HUES6 (cell line): Measurements from ENCODE around the gene TATDN3.

Source experiments
- H3K27ac ChIP-seq: 2 replicates; pipeline ENCODE4 v1.7.0; 2013; ENCODE audit warnings: low read depth, mild to moderate bottlenecking, low read length, inconsistent platforms
- H3K27me3 ChIP-seq: 2 replicates; pipeline ENCODE4 v1.6.1; 2013; ENCODE audit warnings: low read length; ENCODE audit not compliant: control insufficient read depth, insufficient read depth
- H3K36me3 ChIP-seq: 2 replicates; pipeline ENCODE4 v1.6.1; 2013; ENCODE audit warnings: low read length; ENCODE audit not compliant: control insufficient read depth, insufficient read depth
- H3K4me1 ChIP-seq: 2 replicates; pipeline ENCODE4 v1.6.1; 2013; ENCODE audit warnings: low read length; ENCODE audit not compliant: control insufficient read depth, insufficient read depth
- H3K4me3 ChIP-seq: 2 replicates; pipeline ENCODE4 v1.5.1; 2013; ENCODE audit warnings: low read depth, low read length
- H3K9ac ChIP-seq: one replicate; pipeline ENCODE4 v1.6.1; 2013; ENCODE audit warnings: mild to moderate bottlenecking, low read length
- H3K9me3 ChIP-seq: 2 replicates; pipeline ENCODE4 v1.6.1; 2013; ENCODE audit warnings: low read depth, low read length; ENCODE audit not compliant: control insufficient read depth, insufficient read depth

TATDN3 gene, protein sequence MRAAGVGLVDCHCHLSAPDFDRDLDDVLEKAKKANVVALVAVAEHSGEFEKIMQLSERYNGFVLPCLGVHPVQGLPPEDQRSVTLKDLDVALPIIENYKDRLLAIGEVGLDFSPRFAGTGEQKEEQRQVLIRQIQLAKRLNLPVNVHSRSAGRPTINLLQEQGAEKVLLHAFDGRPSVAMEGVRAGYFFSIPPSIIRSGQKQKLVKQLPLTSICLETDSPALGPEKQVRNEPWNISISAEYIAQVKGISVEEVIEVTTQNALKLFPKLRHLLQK

GRCh38 chr1:212791676-212792395, at the start of gene TATDN3, which contains the start of gene NSL1:
Gene TATDN3, plus strand, starts transcription at chr1:212791894. Its CDS starts 28 bp downstream, at chr1:212791922.
Gene NSL1, minus strand, starts transcription at chr1:212791777. Its CDS starts 14 bp downstream, at chr1:212791763.
- Histone ChIP-seq H3K27ac (peak within 1 kb of the TSS; percentile 81), H3K27me3 (no peaks in the 10 kb centered on the region), H3K4me1 (0 out of 2 replicates have a peak, but pooled peaks cover 4% of the 10 kb centered on the region), H3K9me3 (no peaks in the 10 kb centered on the region), H3K4me3 (peak within 1 kb of the TSS; percentile 88), H3K36me3 (peaks cover 12% of the 10 kb centered on the region), H3K9ac (peak within 1 kb of the TSS; percentile 89)

DNA sequence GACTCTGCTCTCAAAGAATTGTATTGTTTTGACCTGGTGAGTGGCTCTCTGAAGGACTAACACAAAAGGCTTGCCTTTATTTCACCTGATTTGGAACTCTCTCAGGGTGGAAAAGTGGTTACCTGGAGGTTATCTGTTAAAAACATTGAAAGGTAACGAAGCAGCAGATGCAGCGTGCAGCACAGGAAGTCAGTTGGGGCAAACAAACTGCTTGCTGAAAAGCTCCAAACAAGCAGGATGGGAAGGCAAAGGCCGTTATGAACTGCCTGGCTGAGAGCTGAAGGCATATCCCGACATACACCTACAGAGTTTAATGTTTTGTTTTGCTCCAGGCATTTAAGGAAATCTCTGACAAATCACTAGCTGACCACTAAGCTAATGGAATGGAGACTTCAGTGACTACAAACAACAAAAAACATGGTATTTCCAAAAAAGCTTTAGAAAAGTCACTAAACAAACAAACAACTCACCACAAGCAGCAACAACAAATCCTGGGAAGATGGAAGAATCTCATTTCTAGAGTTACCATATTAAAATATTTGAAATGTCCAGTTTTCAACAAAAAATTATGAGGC, 47.7 kb upstream of the TATDN3 start:
- Histone ChIP-seq H3K27me3 (no peaks in the 10 kb centered on the region), H3K4me1 (peaks cover 5% of the 10 kb centered on the region), H3K9me3 (no peaks in the 10 kb centered on the region), H3K27ac (0 out of 2 replicates have a peak overlapping the region, but pooled peaks have one; percentile 10), H3K36me3 (peaks cover 16% of the 10 kb centered on the region), H3K9ac (no peak overlapping the region), H3K4me3 (no peak overlapping the region)

GRCh38 chr1:212745303-212745702, 46.4 kb upstream of the TATDN3 start:
- no peak overlapping the region for H3K9ac ChIP-seq
- H3K27me3 ChIP-seq, result no peaks in the 10 kb centered on the region

GRCh38 chr1:212746546-212746945, 45.1 kb upstream of the TATDN3 start:
- H3K27ac ChIP-seq, result no peak overlapping the region
- H3K4me1 ChIP-seq, result peaks cover 10% of the 10 kb centered on the region
- peaks cover 9% of the 10 kb centered on the region for H3K36me3 ChIP-seq
- H3K4me3 ChIP-seq, result no peak overlapping the region
- H3K9ac ChIP-seq, result no peak overlapping the region
- H3K27me3 ChIP-seq, result no peaks in the 10 kb centered on the region
- H3K9me3 ChIP-seq, result no peaks in the 10 kb centered on the region

More at GRCh38 chr1:212745303-212745702, 46.4 kb upstream of the TATDN3 start:
- Histone ChIP-seq H3K9me3 (no peaks in the 10 kb centered on the region), H3K4me1 (peaks cover 9% of the 10 kb centered on the region), H3K27ac (no peak overlapping the region), H3K4me3 (no peak overlapping the region), H3K36me3 (peaks cover 14% of the 10 kb centered on the region)

GRCh38 chr1:212749821-212750535, 41.7 kb upstream of the TATDN3 start:
- Histone ChIP-seq H3K4me3 (no peak overlapping the region), H3K27me3 (no peaks in the 10 kb centered on the region), H3K36me3 (peaks cover 3% of the 10 kb centered on the region; the same call in 1 of the 2 replicates), H3K4me1 (peaks cover 24% of the 10 kb centered on the region), H3K9ac (no peak overlapping the region), H3K9me3 (no peaks in the 10 kb centered on the region), H3K27ac (no peak overlapping the region)

- no peaks in the 10 kb centered on the region for H3K9me3 ChIP-seq
- H3K4me3 ChIP-seq, result no peak overlapping the region
- no peak overlapping the region for H3K9ac ChIP-seq
- peaks cover 24% of the 10 kb centered on the region for H3K4me1 ChIP-seq
- no peaks in the 10 kb centered on the region for H3K36me3 ChIP-seq
- H3K27me3 ChIP-seq, result no peaks in the 10 kb centered on the region
- no peak overlapping the region for H3K27ac ChIP-seq
Measured at GRCh38 chr1:212752252-212752933, 39.3 kb upstream of the TATDN3 start.

- no peaks in the 10 kb centered on the region for H3K27me3 ChIP-seq
- H3K4me1 ChIP-seq, result peaks cover 24% of the 10 kb centered on the region
- H3K4me3 ChIP-seq, result no peak overlapping the region
- H3K36me3 ChIP-seq, result no peaks in the 10 kb centered on the region
- H3K27ac ChIP-seq, result no peak overlapping the region
- no peaks in the 10 kb centered on the region for H3K9me3 ChIP-seq
- no peak overlapping the region for H3K9ac ChIP-seq
Measured at GRCh38 chr1:212752934-212753497, 38.7 kb upstream of the TATDN3 start.

GRCh38 chr1:212753749-212754148, 37.9 kb upstream of the TATDN3 start:
- Histone ChIP-seq H3K9me3 (no peaks in the 10 kb centered on the region), H3K4me3 (no peak overlapping the region), H3K27ac (no peak overlapping the region), H3K9ac (no peak overlapping the region), H3K36me3 (no peaks in the 10 kb centered on the region), H3K4me1 (peaks cover 24% of the 10 kb centered on the region), H3K27me3 (no peaks in the 10 kb centered on the region)

GRCh38 chr1:212754193-212754592, 37.5 kb upstream of the TATDN3 start:
- Histone ChIP-seq H3K4me3 (no peak overlapping the region), H3K9me3 (no peaks in the 10 kb centered on the region), H3K27me3 (no peaks in the 10 kb centered on the region), H3K36me3 (no peaks in the 10 kb centered on the region), H3K27ac (no peak overlapping the region), H3K9ac (no peak overlapping the region), H3K4me1 (peaks cover 24% of the 10 kb centered on the region)

GRCh38 chr1:212754680-212755079, 37.0 kb upstream of the TATDN3 start:
- no peaks in the 10 kb centered on the region for H3K9me3 ChIP-seq
- H3K27ac ChIP-seq, result no peak overlapping the region
- H3K9ac ChIP-seq, result no peak overlapping the region
- no peaks in the 10 kb centered on the region for H3K27me3 ChIP-seq
- H3K36me3 ChIP-seq, result no peaks in the 10 kb centered on the region
- H3K4me3 ChIP-seq, result no peak overlapping the region
- peaks cover 24% of the 10 kb centered on the region for H3K4me1 ChIP-seq
